MCF 10A (cell line): Measurements from ENCODE around the gene NPDC1. TPM values are rescaled to one million over a fixed set of nuclear protein-coding genes. Genes with fewer than 3 reads are reported as not detected.

ENCODE experiments used
- BruUV-seq: library from RNA; stranded (reverse); fragments of 400-500 nt; replicated peaks from 2 replicates; lab custom pipeline; 2021; lab: Mats Ljungman, UMichigan
- CTCF ChIA-PET: fragments of 300-600 bp; sonication (Branson Sonifier 250); formaldehyde crosslinking; extraction: SDS; loops from one replicate; lab custom pipeline; 2021; ENCODE audit warnings: antibody characterized with exemption, inconsistent platforms; lab: Yijun Ruan, JAX
- POLR2A ChIA-PET: fragments of 300-600, 350-650 bp; sonication (Branson Sonifier 250); formaldehyde crosslinking; extraction: SDS; loops from one replicate; lab custom pipeline; 2020; ENCODE audit warnings: antibody characterized with exemption, inconsistent platforms; lab: Yijun Ruan, JAX
- DNase-seq: peaks from one replicate; pipeline ENCODE4 v3.0.0-alpha.2; 2018; ENCODE audit not compliant: unreplicated experiment
- H3K27ac Mint-ChIP-seq: one replicate; pipeline ENCODE4 v1.8.0; 2022; ENCODE audit warnings: mild to moderate bottlenecking, low read depth, mixed read lengths; ENCODE audit not compliant: unreplicated experiment
- H3K27me3 Mint-ChIP-seq: one replicate; pipeline ENCODE4 v1.8.0; 2022; ENCODE audit warnings: mixed read lengths; ENCODE audit not compliant: insufficient read depth, unreplicated experiment
- H3K36me3 Mint-ChIP-seq: one replicate; pipeline ENCODE4 v1.8.0; 2022; ENCODE audit warnings: mild to moderate bottlenecking, moderate library complexity, mixed read lengths; ENCODE audit not compliant: insufficient read depth, unreplicated experiment
- H3K4me1 Mint-ChIP-seq: one replicate; pipeline ENCODE4 v1.8.0; 2022; ENCODE audit warnings: mixed read lengths; ENCODE audit not compliant: insufficient read depth, unreplicated experiment
- H3K4me3 Mint-ChIP-seq: one replicate; pipeline ENCODE4 v1.8.0; 2022; ENCODE audit warnings: mild to moderate bottlenecking, moderate library complexity, mixed read lengths; ENCODE audit not compliant: unreplicated experiment
- H3K9me3 Mint-ChIP-seq: one replicate; pipeline ENCODE4 v1.8.0; 2022; ENCODE audit warnings: mixed read lengths; ENCODE audit not compliant: unreplicated experiment
- intact Hi-C: fragments of 100-400 bp; cut with micrococcal nuclease; formaldehyde crosslinking; loops from 2 replicates; pipeline ENCODE4 v1.14.1; 2022
- total RNA-seq: library from RNA; stranded (reverse); gene quantifications from 2 replicates; pipeline ENCODE4 v1.2.3, GENCODE V29; 2022
- TF ChIP-seq, protein P1 (sequence below): fragments of 200-600 bp; IDR thresholded peaks from one replicate; pipeline ENCODE4 v1.8.0; 2022; ENCODE audit warnings: antibody characterized with exemption, mild to moderate bottlenecking; ENCODE audit not compliant: unreplicated experiment

The NPDC1 gene
- total RNA-seq, 1 experiment from 2014 or later, result 161 TPM

DNA sequence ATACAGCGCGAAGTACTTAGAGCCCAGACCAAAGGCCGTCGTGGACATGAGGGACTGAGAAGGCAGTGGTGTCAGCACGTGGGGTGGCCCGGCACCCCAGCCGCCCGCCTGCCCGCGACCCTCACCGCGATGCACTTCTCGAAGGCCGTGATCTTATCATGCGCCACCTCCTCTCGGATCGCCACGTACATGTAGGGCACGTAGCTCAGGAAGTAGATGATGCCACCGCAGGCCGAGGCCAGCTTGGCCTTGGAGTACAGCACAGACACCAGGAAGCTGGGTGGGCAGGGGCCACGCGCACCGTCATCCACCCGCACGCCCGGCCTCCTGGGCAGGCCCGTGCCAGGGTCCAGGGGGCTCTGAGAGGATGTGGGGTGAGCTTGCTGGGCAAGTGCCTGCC, 28.9 kb downstream of the NPDC1 start:
- no peaks in the 10 kb centered on the region for H3K27me3 Mint-ChIP-seq
- intact Hi-C loops, result no loop called here

DNA sequence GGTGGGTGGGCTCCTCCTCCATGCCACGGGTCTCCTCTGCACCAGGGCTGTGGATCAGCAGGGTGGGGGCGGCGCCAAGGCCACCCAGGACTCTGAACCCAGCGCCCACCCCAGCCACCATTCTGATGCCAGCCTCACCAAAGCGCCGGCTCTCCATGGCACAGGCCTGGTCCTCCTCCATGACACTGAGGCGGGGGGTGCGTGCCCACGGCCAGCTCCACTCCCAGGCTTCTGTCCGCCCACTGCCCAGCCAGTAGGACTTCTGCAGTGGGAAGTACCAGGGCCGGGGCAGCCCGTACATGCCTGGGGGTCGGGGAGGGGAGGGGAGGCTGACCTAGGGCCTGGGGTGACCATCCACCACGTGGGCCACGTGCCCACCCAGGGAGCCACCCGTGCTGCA, 29.5 kb downstream of the NPDC1 start:
- intact Hi-C loops, result no loop called here
- peaks cover 17% of the 10 kb centered on the region for H3K36me3 Mint-ChIP-seq
- no peak for DNase-seq
- TF ChIP-seq, protein P1, sequence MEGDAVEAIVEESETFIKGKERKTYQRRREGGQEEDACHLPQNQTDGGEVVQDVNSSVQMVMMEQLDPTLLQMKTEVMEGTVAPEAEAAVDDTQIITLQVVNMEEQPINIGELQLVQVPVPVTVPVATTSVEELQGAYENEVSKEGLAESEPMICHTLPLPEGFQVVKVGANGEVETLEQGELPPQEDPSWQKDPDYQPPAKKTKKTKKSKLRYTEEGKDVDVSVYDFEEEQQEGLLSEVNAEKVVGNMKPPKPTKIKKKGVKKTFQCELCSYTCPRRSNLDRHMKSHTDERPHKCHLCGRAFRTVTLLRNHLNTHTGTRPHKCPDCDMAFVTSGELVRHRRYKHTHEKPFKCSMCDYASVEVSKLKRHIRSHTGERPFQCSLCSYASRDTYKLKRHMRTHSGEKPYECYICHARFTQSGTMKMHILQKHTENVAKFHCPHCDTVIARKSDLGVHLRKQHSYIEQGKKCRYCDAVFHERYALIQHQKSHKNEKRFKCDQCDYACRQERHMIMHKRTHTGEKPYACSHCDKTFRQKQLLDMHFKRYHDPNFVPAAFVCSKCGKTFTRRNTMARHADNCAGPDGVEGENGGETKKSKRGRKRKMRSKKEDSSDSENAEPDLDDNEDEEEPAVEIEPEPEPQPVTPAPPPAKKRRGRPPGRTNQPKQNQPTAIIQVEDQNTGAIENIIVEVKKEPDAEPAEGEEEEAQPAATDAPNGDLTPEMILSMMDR, result no peak
- H3K4me1 Mint-ChIP-seq, result no peaks in the 10 kb centered on the region
- no peak overlapping the region for H3K27ac Mint-ChIP-seq
- no peaks in the 10 kb centered on the region for H3K27me3 Mint-ChIP-seq
- no peaks in the 10 kb centered on the region for H3K9me3 Mint-ChIP-seq
- POLR2A ChIA-PET, result interaction anchor here (0.6 kb wide), 1 partner anchor 150 kb away, joined by 3 read pairs; the partner anchor contains the start of gene EDF1
- CTCF ChIA-PET, result interaction anchor here (0.6 kb wide), 1 partner anchor 223 kb away, joined by 3 read pairs; no protein-coding TSS in a partner anchor
- H3K4me3 Mint-ChIP-seq, result no peak overlapping the region
- no TSS peak for BruUV-seq

More for the DNA sequence above, 28.9 kb downstream of the NPDC1 start:
- no peak for DNase-seq
- no peaks in the 10 kb centered on the region for H3K4me1 Mint-ChIP-seq
- no peak overlapping the region for H3K4me3 Mint-ChIP-seq
- TF ChIP-seq, protein P1, result no peak
- POLR2A ChIA-PET, result interaction anchor here (0.6 kb wide), 1 partner anchor 151 kb away, joined by 3 read pairs; the partner anchor contains the start of gene EDF1
- no TSS peak for BruUV-seq
- H3K36me3 Mint-ChIP-seq, result peaks cover 13% of the 10 kb centered on the region
- no peak overlapping the region for H3K27ac Mint-ChIP-seq
- H3K9me3 Mint-ChIP-seq, result no peaks in the 10 kb centered on the region
- CTCF ChIA-PET, result interaction anchor here (0.6 to 3.0 kb wide), 2 partner anchors 11 to 224 kb away, joined by 3 to 14 read pairs; partner anchors contain the start of gene ABCA2

GRCh38 chr9:137015976-137016375, 30.0 kb downstream of the NPDC1 start:
- Mint-ChIP-seq H3K4me1 (no peaks in the 10 kb centered on the region), H3K27ac (no peak overlapping the region), H3K36me3 (peaks cover 22% of the 10 kb centered on the region), H3K4me3 (no peak overlapping the region), H3K9me3 (no peaks in the 10 kb centered on the region), H3K27me3 (no peaks in the 10 kb centered on the region)
- DNase-seq, result no peak
- CTCF ChIA-PET, result no interaction called here
- POLR2A ChIA-PET, result no interaction called here
- intact Hi-C loops, result no loop called here
- TF ChIP-seq, protein P1, result no peak
- no TSS peak for BruUV-seq

DNA sequence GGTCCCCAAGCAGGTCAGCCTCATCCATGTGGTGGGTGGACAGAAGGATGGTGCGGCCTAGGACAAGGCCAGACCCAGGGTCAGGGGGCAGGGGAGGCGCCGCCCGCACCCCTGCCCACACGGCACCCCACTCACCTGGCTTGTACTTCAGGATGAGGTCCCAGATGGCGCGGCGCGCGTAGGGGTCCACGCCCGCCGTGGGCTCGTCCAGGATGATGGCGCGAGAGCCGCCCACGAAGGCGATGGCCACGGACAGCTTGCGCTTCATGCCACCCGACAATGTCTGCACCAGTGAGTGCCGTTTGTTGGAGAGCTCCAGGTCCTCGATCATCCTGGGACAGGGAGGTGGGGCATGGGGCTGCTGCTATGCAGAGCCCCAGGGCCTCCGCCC, 30.4 kb downstream of the NPDC1 start:
- POLR2A ChIA-PET, result no interaction called here
- CTCF ChIA-PET, result interaction anchor here (0.5 to 1.8 kb wide), 2 partner anchors 14 to 23 kb away, joined by 4 to 6 read pairs; no protein-coding TSS in a partner anchor
- H3K36me3 Mint-ChIP-seq, result peaks cover 23% of the 10 kb centered on the region
- no peaks in the 10 kb centered on the region for H3K9me3 Mint-ChIP-seq
- no peaks in the 10 kb centered on the region for H3K4me1 Mint-ChIP-seq
- H3K4me3 Mint-ChIP-seq, result no peak overlapping the region
- BruUV-seq, result no TSS peak
- no peak overlapping the region for H3K27ac Mint-ChIP-seq
- H3K27me3 Mint-ChIP-seq, result no peaks in the 10 kb centered on the region
- no peak for DNase-seq
- TF ChIP-seq, protein P1, result no peak
- intact Hi-C loops, result no loop called here
